OCI-LY1 (cell line): ENCODE results near the gene MPPED2.

Experiments
- H2AFZ ChIP-seq: fragments of 200-600 bp; sonication (generic), shearing (Covaris generic); 2 replicates; pipeline ENCODE4 v1.6.0; 2014; ENCODE audit warnings: antibody characterized with exemption, mild to moderate bottlenecking, low read length
- H3F3A ChIP-seq: fragments of 200-600 bp; sonication (generic), shearing (Covaris generic); 2 replicates; pipeline ENCODE4 v1.6.0; 2014; ENCODE audit warnings: mild to moderate bottlenecking, antibody characterized with exemption, low read length, moderate library complexity; ENCODE audit not compliant: insufficient read depth
- H3K27ac ChIP-seq: fragments of 200-600 bp; sonication (generic); 2 replicates; pipeline ENCODE4 v1.5.1; 2014; ENCODE audit warnings: low read length, mixed run types, mild to moderate bottlenecking, low read depth; ENCODE audit not compliant: poor library complexity, severe bottlenecking
- H3K27me3 ChIP-seq: fragments of 200-600 bp; sonication (generic); 2 replicates; pipeline ENCODE4 v1.6.0; 2014; ENCODE audit warnings: antibody characterized with exemption, mild to moderate bottlenecking, low read length, moderate library complexity; ENCODE audit not compliant: insufficient read depth
- H3K36me3 ChIP-seq: fragments of 200-600 bp; sonication (generic); 2 replicates; pipeline ENCODE4 v1.6.1; 2014; ENCODE audit warnings: mild to moderate bottlenecking, antibody characterized with exemption, low read length, moderate library complexity, mixed read lengths; ENCODE audit not compliant: insufficient read depth
- H3K4me1 ChIP-seq: fragments of 200-600 bp; sonication (generic); 2 replicates; pipeline ENCODE4 v1.5.1; 2014; ENCODE audit warnings: mild to moderate bottlenecking, low read length, moderate library complexity; ENCODE audit not compliant: insufficient read depth, severe bottlenecking
- H3K4me2 ChIP-seq: fragments of 200-600 bp; sonication (generic), shearing (Covaris generic); 2 replicates; pipeline ENCODE4 v1.6.1; 2014; ENCODE audit warnings: low read length
- H3K4me3 ChIP-seq: fragments of 200-600 bp; sonication (generic); 2 replicates; pipeline ENCODE4 v1.5.1; 2014; ENCODE audit warnings: low read length, low read depth, mild to moderate bottlenecking, mixed read lengths; ENCODE audit not compliant: poor library complexity, severe bottlenecking
- H3K79me2 ChIP-seq: fragments of 200-600 bp; shearing (Covaris generic); 2 replicates; pipeline ENCODE4 v1.6.1; 2016; ENCODE audit warnings: mixed run types, low read length, mixed read lengths; ENCODE audit not compliant: insufficient read depth
- H3K9ac ChIP-seq: fragments of 200-600 bp; sonication (generic), shearing (Covaris generic); 2 replicates; pipeline ENCODE4 v1.6.1; 2014; ENCODE audit warnings: mild to moderate bottlenecking, low read length, mixed read lengths
- H3K9me2 ChIP-seq: fragments of 200-600 bp; sonication (generic), shearing (Covaris generic); 2 replicates; pipeline ENCODE4 v1.6.1; 2014; ENCODE audit warnings: low read depth, mild to moderate bottlenecking, low read length, mixed read lengths
- H3K9me3 ChIP-seq: fragments of 200-600 bp; shearing (Covaris generic); 2 replicates; pipeline ENCODE4 v1.6.1; 2014; ENCODE audit warnings: low read length, mixed read lengths
- H4K20me1 ChIP-seq: fragments of 200-600 bp; sonication (generic), shearing (Covaris generic); 2 replicates; pipeline ENCODE4 v1.6.0; 2016; ENCODE audit warnings: mild to moderate bottlenecking, low read length; ENCODE audit not compliant: insufficient read depth
- EZH2 ChIP-seq: fragments of 200-600 bp; sonication (generic), shearing (Covaris generic); IDR thresholded peaks from 2 replicates; pipeline ENCODE4 v1.8.0; 2017; ENCODE audit warnings: borderline replicate concordance, mixed run types, mild to moderate bottlenecking, antibody characterized with exemption, low read length, moderate library complexity, mixed read lengths
- TF ChIP-seq, protein P1 (sequence below): fragments of 200-600 bp; sonication (generic), shearing (Covaris generic); IDR thresholded peaks from 2 replicates; pipeline ENCODE4 v1.5.1; 2017; ENCODE audit warnings: mild to moderate bottlenecking, antibody characterized with exemption, low read length, moderate library complexity, mixed read lengths

MPPED2 gene

DNA sequence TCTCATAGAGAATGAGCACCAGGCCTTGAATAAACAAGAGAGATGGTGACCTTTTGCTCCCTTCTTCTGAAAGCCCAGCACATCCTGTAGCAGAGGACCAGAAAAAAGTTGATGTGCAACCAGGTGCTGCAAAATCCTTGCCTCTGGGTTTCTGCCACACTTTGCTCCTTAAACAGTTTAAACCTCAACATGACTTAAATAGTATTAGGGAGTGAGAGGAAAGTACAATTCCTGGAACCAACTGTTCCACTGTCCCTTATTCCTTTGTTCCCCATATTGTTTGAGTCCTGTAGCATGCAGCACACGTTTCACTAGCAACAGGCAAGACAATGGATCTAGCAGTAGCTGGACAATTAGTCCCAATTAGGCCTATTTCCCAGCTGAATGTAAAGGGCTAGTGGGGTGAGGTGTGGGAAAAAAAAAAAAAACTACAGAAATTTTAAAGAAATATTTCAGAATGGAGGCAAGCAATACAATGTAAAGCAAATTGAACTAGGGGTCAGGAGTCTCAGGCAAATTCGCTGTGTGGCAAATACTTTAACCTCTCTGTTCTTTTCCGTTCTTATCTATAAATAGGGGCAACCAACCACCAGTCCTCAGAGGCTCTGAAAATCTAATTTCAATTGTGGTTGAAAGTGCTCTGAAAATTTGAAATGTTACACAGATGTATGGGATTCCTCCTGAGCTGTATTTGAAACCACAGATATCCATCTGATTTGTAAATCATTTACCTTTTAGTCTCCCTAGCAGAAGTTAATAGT, 6.6 kb downstream of the MPPED2 start:
- no peak overlapping the region for H3K27ac ChIP-seq
- no peak overlapping the region for H2AFZ ChIP-seq
- no peaks in the 10 kb centered on the region for H3F3A ChIP-seq
- no peaks in the 10 kb centered on the region for H3K4me1 ChIP-seq
- H3K27me3 ChIP-seq: no peaks in the 10 kb centered on the region
- no peak overlapping the region for H3K9ac ChIP-seq
- H3K4me2 ChIP-seq: no peak overlapping the region
- no peaks in the 10 kb centered on the region for H3K79me2 ChIP-seq
- no peak overlapping the region for H3K4me3 ChIP-seq
- H3K9me2 ChIP-seq: no peaks in the 10 kb centered on the region
- no peaks in the 10 kb centered on the region for H4K20me1 ChIP-seq
- H3K36me3 ChIP-seq: no peaks in the 10 kb centered on the region
- H3K9me3 ChIP-seq: no peaks in the 10 kb centered on the region
- TF ChIP-seq EZH2: no peak
- TF ChIP-seq, protein P1, sequence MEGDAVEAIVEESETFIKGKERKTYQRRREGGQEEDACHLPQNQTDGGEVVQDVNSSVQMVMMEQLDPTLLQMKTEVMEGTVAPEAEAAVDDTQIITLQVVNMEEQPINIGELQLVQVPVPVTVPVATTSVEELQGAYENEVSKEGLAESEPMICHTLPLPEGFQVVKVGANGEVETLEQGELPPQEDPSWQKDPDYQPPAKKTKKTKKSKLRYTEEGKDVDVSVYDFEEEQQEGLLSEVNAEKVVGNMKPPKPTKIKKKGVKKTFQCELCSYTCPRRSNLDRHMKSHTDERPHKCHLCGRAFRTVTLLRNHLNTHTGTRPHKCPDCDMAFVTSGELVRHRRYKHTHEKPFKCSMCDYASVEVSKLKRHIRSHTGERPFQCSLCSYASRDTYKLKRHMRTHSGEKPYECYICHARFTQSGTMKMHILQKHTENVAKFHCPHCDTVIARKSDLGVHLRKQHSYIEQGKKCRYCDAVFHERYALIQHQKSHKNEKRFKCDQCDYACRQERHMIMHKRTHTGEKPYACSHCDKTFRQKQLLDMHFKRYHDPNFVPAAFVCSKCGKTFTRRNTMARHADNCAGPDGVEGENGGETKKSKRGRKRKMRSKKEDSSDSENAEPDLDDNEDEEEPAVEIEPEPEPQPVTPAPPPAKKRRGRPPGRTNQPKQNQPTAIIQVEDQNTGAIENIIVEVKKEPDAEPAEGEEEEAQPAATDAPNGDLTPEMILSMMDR: no peak

DNA sequence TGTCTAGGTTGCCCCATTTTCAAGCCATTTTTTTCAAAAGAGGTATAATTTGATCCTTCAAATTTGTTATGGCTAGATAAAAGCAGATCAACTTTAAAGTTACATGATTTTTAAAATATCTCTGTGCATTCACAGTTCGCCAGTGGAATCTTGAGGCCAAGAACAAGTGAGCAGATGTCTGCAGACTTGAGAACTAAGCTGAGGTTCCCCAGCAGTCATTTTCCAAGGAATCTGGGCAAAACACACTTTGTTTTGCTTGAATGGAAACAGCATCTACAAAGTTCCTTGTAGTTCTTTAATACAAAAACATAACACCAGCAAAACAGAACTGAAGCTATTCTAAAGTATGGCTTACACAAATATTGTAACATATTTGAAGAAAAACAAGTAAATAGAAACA, 7.7 kb downstream of the MPPED2 start:
- no peak overlapping the region for H2AFZ ChIP-seq
- no peaks in the 10 kb centered on the region for H3K36me3 ChIP-seq
- no peak overlapping the region for H3K27ac ChIP-seq
- H3F3A ChIP-seq: no peaks in the 10 kb centered on the region
- no peaks in the 10 kb centered on the region for H4K20me1 ChIP-seq
- H3K4me3 ChIP-seq: no peak overlapping the region
- H3K9me3 ChIP-seq: no peaks in the 10 kb centered on the region
- H3K9me2 ChIP-seq: no peaks in the 10 kb centered on the region
- H3K4me1 ChIP-seq: no peaks in the 10 kb centered on the region
- no peaks in the 10 kb centered on the region for H3K27me3 ChIP-seq
- H3K79me2 ChIP-seq: no peaks in the 10 kb centered on the region
- no peak for TF ChIP-seq EZH2
- TF ChIP-seq, protein P1: no peak
- H3K4me2 ChIP-seq: no peak overlapping the region
- no peak overlapping the region for H3K9ac ChIP-seq

DNA sequence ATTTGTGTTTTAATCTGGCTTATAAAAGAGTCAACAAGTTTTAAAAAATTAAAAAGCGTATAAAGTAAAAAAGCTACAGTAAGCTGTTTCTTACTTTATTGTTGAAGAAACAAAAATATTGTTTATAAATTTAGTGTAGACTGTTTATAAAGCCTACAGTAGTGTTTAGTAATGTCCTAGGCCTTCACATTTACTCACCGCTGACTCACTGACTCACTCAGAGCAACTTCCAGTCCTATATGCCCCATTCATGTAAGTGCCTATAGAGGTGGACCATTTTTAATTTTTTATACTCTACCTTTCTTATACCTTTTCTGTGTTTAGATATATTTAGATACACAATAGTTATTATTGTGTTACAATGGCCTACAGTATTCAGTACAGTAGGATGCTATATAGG, 12.2 kb downstream of the MPPED2 start:
- no peak overlapping the region for H3K4me2 ChIP-seq
- no peaks in the 10 kb centered on the region for H3K9me2 ChIP-seq
- no peaks in the 10 kb centered on the region for H3K79me2 ChIP-seq
- H4K20me1 ChIP-seq: no peaks in the 10 kb centered on the region
- H3K36me3 ChIP-seq: no peaks in the 10 kb centered on the region
- H3F3A ChIP-seq: no peaks in the 10 kb centered on the region
- no peak overlapping the region for H3K9ac ChIP-seq
- H3K9me3 ChIP-seq: no peaks in the 10 kb centered on the region
- no peak overlapping the region for H3K4me3 ChIP-seq
- no peak for TF ChIP-seq EZH2
- TF ChIP-seq, protein P1: no peak
- H3K27ac ChIP-seq: no peak overlapping the region
- no peaks in the 10 kb centered on the region for H3K27me3 ChIP-seq
- H3K4me1 ChIP-seq: no peaks in the 10 kb centered on the region
- H2AFZ ChIP-seq: no peak overlapping the region
